Natural killer cell (primary cell): ENCODE data around the gene NETO2. TPM values are rescaled to one million over a fixed set of nuclear protein-coding genes. Genes with fewer than 3 reads are reported as not detected.

Experiments used
- ATAC-seq, 3 donors: fragments of 150-1000 bp in 2 of 3; fragments of 200-7000 bp in 1 of 3; cut with Tn5 transposase; 1 replicate in 1 of 3; 2 replicates in 2 of 3; pipeline ENCODE4 v1.10.0; 2021; ENCODE audit warnings: mild to moderate bottlenecking in 2 of 3, moderate library complexity in 2 of 3
- DNase-seq, 2 donors: peaks; one replicate each; pipeline versions ENCODE4 v3.0.0 to v3.0.0-alpha.2; 2013 to 2021; ENCODE audit warnings: mixed read lengths in 1 of 2
- H3K27ac ChIP-seq: one replicate; pipeline ENCODE4 v1.5.1; 2013; ENCODE audit warnings: mild to moderate bottlenecking, low read length
- H3K27me3 ChIP-seq: one replicate; pipeline ENCODE4 v1.6.1; 2013; ENCODE audit warnings: low read length; ENCODE audit not compliant: control insufficient read depth, insufficient read depth
- H3K36me3 ChIP-seq: one replicate; pipeline ENCODE4 v1.6.1; 2013; ENCODE audit warnings: low read length; ENCODE audit not compliant: control insufficient read depth, insufficient read depth
- H3K4me1 ChIP-seq: one replicate; pipeline ENCODE4 v1.6.1; 2013; ENCODE audit warnings: low read length; ENCODE audit not compliant: control insufficient read depth, insufficient read depth
- H3K4me3 ChIP-seq: one replicate; pipeline ENCODE4 v1.5.1; 2013; ENCODE audit warnings: low read length
- H3K9me3 ChIP-seq: one replicate; pipeline ENCODE4 v1.6.1; 2013; ENCODE audit warnings: low read length; ENCODE audit not compliant: control insufficient read depth, insufficient read depth
- H3K27ac Mint-ChIP-seq, 2 donors: one replicate each; pipeline ENCODE4 v1.8.0; 2022; ENCODE audit warnings: mild to moderate bottlenecking in 2 of 2, mixed read lengths in 2 of 2, moderate library complexity in 1 of 2
- H3K27me3 Mint-ChIP-seq, 2 donors: one replicate each; pipeline ENCODE4 v1.8.0; 2022; ENCODE audit warnings: low read depth in 2 of 2, mixed read lengths in 2 of 2
- H3K36me3 Mint-ChIP-seq: one replicate; pipeline ENCODE4 v1.8.0; 2022; ENCODE audit warnings: mixed read lengths
- H3K4me1 Mint-ChIP-seq, 2 donors: one replicate each; pipeline ENCODE4 v1.8.0; 2022; ENCODE audit warnings: mixed read lengths in 2 of 2
- H3K4me3 Mint-ChIP-seq: one replicate; pipeline ENCODE4 v1.8.0; 2022; ENCODE audit warnings: mild to moderate bottlenecking, moderate library complexity, mixed read lengths
- H3K9me3 Mint-ChIP-seq, 2 donors: one replicate each; pipeline ENCODE4 v1.8.0; 2022; ENCODE audit warnings: mixed read lengths in 2 of 2
- WGBS: methylation state at CpG from one replicate; pipeline ENCODE4 v1.1.7; 2013; ENCODE audit warnings: missing lambda C conversion rate; ENCODE audit not compliant: insufficient coverage; 5-methylcytosine and 5-hydroxymethylcytosine counted together
- intact Hi-C: fragments of 100-400 bp; cut with micrococcal nuclease; formaldehyde crosslinking; loops from one replicate; pipeline ENCODE4 v1.14.2; 2022
- total RNA-seq, 4 donors: library from RNA; stranded (reverse); fragments of 120-200 nt in 1 of 4; gene quantifications; one replicate each; pipeline versions ENCODE4 v1.2.3 to v1.2.4, GENCODE V29; 2013 to 2022
- TF ChIP-seq, protein P1 (sequence below): fragments of 200-600 bp; IDR thresholded peaks from one replicate; pipeline ENCODE4 v1.8.0; 2022; ENCODE audit warnings: antibody characterized with exemption

NETO2 gene
- total RNA-seq, 3 donors from 2014 or later (not counting 1 experiment from before 2014, with no cell fraction given), result 0.40 to 0.48 TPM; not detected in 1

DNA sequence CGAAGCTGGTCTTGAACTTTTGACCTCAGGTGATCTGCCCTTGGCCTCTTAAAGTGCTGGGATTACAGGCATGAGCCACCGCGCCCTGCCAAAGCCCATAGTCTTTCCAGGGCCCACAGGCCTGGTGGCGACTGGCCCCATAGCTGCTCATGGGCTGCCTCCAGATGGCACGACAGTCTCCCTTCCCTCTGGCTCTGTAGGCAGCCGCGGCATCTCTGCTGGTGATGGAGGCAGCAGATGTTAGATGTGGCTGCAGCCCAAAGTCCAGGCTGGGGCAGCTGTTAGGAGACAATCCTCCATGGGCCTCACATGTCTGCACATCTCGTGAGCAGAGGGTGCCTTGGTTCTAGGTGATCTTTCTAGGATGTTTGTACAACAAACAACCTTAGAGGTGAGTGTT lies 100.5 kb downstream of the NETO2 start:
- TF ChIP-seq, protein P1, sequence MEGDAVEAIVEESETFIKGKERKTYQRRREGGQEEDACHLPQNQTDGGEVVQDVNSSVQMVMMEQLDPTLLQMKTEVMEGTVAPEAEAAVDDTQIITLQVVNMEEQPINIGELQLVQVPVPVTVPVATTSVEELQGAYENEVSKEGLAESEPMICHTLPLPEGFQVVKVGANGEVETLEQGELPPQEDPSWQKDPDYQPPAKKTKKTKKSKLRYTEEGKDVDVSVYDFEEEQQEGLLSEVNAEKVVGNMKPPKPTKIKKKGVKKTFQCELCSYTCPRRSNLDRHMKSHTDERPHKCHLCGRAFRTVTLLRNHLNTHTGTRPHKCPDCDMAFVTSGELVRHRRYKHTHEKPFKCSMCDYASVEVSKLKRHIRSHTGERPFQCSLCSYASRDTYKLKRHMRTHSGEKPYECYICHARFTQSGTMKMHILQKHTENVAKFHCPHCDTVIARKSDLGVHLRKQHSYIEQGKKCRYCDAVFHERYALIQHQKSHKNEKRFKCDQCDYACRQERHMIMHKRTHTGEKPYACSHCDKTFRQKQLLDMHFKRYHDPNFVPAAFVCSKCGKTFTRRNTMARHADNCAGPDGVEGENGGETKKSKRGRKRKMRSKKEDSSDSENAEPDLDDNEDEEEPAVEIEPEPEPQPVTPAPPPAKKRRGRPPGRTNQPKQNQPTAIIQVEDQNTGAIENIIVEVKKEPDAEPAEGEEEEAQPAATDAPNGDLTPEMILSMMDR, result no peak
- intact Hi-C loops, result no loop called here
- peaks cover 22 to 31% of the 10 kb centered on the region in 2 donors for H3K4me1 Mint-ChIP-seq

DNA sequence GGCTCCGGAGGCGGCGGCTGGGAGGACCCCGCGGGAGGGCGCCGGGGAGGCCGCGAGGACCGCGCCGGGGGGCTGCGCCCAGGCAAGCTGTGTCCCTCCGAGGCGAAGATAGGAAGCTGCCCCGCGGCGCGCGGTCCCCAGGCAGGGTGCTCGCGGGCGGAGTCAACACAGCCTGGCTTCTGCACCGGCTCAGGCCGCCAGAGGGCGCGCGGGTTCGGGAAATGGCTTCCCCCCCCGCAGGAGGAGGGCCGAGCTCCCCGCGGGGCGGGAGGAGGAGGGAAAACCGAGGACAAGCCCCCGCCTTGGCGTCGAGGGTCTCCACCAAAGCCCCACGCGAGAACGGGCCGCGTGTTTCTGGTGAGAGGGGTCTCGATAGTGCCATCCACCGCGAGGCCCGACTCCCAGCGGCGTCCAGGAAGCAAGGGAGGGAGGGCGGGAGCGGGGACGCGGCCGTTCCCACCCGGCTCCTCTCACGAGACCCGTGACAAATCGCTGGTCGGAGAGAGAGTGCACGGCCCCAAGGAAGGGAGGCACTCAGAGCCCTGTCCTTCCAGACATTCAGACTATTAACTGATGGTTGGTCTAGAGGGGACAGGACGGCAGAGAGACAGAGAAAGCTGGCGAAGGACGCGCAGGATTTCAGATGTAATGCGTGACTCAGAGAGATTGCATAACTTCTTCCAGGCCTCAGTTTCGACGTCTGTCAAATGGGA lies 105.8 kb downstream of the NETO2 start:
- Mint-ChIP-seq H3K4me3 (peak overlapping the region; percentile 74), H3K4me1 (peaks cover 6 to 11% of the 10 kb centered on the region in 2 donors)
- ATAC-seq, result peak; percentile 96 to 99 (median 99)

More for the DNA sequence above, 100.5 kb downstream of the NETO2 start:
- Mint-ChIP-seq H3K27me3 (peaks cover 51 to 72% of the 10 kb centered on the region in 2 donors), H3K9me3 (no peaks in the 10 kb centered on the region), H3K27ac (no peak overlapping the region), H3K4me3 (no peak overlapping the region), H3K36me3 (no peaks in the 10 kb centered on the region)
- peaks cover 24% of the 10 kb centered on the region for H3K4me1 ChIP-seq
- H3K36me3 ChIP-seq, result no peaks in the 10 kb centered on the region
- peaks cover 25% of the 10 kb centered on the region for H3K27me3 ChIP-seq
- no peak overlapping the region for H3K27ac ChIP-seq
- H3K9me3 ChIP-seq, result no peaks in the 10 kb centered on the region
- ATAC-seq (no peak), DNase-seq (no peak)
- 90% methylated on average over 8 of the region's 8 CpGs for WGBS
- no peak overlapping the region for H3K4me3 ChIP-seq

DNA sequence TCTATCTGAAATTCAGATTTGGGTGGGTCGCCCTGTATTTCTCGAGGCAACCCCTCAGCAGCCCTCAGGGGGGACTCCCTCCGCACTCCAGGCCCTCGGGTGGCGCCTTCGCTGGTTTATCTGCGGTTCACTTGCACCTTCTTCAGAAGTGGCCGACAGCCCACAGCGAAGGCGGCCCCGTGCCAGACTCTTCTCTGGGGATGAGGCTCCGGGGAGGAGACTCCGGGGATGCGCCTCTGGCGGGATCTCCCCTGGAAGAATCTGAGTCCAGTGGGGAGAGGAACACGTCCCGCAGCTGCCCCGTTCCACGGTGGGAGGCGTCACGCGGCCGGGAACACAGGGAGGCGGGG lies 106.4 kb downstream of the NETO2 start:
- peaks cover under 1 to 6% of the 10 kb centered on the region in 2 donors for H3K4me1 Mint-ChIP-seq
- ATAC-seq, result peak; percentile 26 to 49 (median 40)
- Histone ChIP-seq H3K9me3 (no peaks in the 10 kb centered on the region), H3K4me3 (peak overlapping the region; percentile 33), H3K4me1 (peaks cover 12% of the 10 kb centered on the region), H3K27me3 (peaks cover 22% of the 10 kb centered on the region), H3K27ac (no peak overlapping the region), H3K36me3 (no peaks in the 10 kb centered on the region)
- H3K27me3 Mint-ChIP-seq, result peaks cover 38 to 53% of the 10 kb centered on the region in 2 donors
- intact Hi-C loops, result loop anchor here (2.0 to 5.0 kb wide), 3 partner anchors 105 to 1127 kb away; partner anchors contain the start of gene NETO2
- DNase-seq, result peak in 1 of 2 donors; percentile 43
- no peaks in the 10 kb centered on the region for H3K36me3 Mint-ChIP-seq
- H3K27ac Mint-ChIP-seq, result no peak overlapping the region
- H3K4me3 Mint-ChIP-seq, result peak overlapping the region; percentile 74
- TF ChIP-seq, protein P1, result no peak
- WGBS, result 2% methylated on average over 24 of the region's 24 CpGs
- no peaks in the 10 kb centered on the region for H3K9me3 Mint-ChIP-seq

More for the DNA sequence above, 105.8 kb downstream of the NETO2 start:
- Histone ChIP-seq H3K9me3 (no peaks in the 10 kb centered on the region), H3K4me1 (peaks cover 12% of the 10 kb centered on the region), H3K36me3 (no peaks in the 10 kb centered on the region), H3K4me3 (peak overlapping the region; percentile 36), H3K27me3 (peaks cover 22% of the 10 kb centered on the region), H3K27ac (no peak overlapping the region)
- Mint-ChIP-seq H3K36me3 (no peaks in the 10 kb centered on the region), H3K9me3 (no peaks in the 10 kb centered on the region), H3K27me3 (peaks cover 42 to 58% of the 10 kb centered on the region in 2 donors), H3K27ac (no peak overlapping the region)
- TF ChIP-seq, protein P1, result peak; percentile 98
- intact Hi-C loops, result loop anchor here (2.0 to 5.0 kb wide), 3 partner anchors 104 to 1127 kb away; partner anchors contain the start of gene NETO2
- DNase-seq, result peak; percentile 87 to 91
- WGBS, result 5% methylated on average over 67 of the region's 67 CpGs
